Pancreas (tissue), 10 donors: Measurements from ENCODE around the gene GTPBP4. TPM values are rescaled to one million over a fixed set of nuclear protein-coding genes. Genes with fewer than 3 reads are reported as not detected.
A peak's percentile ranks its signal among the peaks of the same experiment; 100 is the strongest.

Experiments used
- ATAC-seq, 4 donors: fragments of 200-7000 bp; cut with Tn5 transposase; one replicate each; pipeline versions ENCODE4 v1.8.0 to v1.9.1; 2020; ENCODE audit warnings: mild to moderate bottlenecking in 4 of 4, moderate library complexity in 4 of 4
- DNase-seq, 6 donors: peaks; one replicate each; pipeline ENCODE4 v3.0.0-alpha.2; 2020
- FAIRE-seq: peaks from 2 replicates; lab custom pipeline; 2012; peaks lifted over from hg19 to GRCh38; lab: Jason Lieb, UNC
- H3K27ac ChIP-seq, 4 donors: fragments of 200-600 bp; sonication (generic); 1 replicate in 3 of 4; 2 replicates in 1 of 4; pipeline versions ENCODE4 v1.5.0 to v1.8.0; 2020
- H3K27me3 ChIP-seq, 4 donors: fragments of 200-600 bp; one replicate each; pipeline ENCODE4 v1.8.0; 2021
- H3K36me3 ChIP-seq, 3 donors: fragments of 200-600 bp; sonication (generic) in 1 of 3; one replicate each; pipeline versions ENCODE4 v1.5.0 to v1.8.0; 2020 to 2021
- H3K4me1 ChIP-seq, 3 donors: fragments of 200-600 bp; one replicate each; pipeline ENCODE4 v1.8.0; 2021
- H3K4me3 ChIP-seq, 4 donors: fragments of 200-600 bp; sonication (generic) in 2 of 4; one replicate each; pipeline versions ENCODE4 v1.5.0 to v1.8.0; 2020 to 2021
- H3K9me3 ChIP-seq, 4 donors: fragments of 200-600 bp; one replicate each; pipeline ENCODE4 v1.8.0; 2021
- WGBS, 2 donors: extraction: QIAGEN DNeasy Blood & Tissue Kit; methylation state at CpG; one replicate each; pipeline ENCODE4 v1.1.7; 2013; 5-methylcytosine and 5-hydroxymethylcytosine counted together
- intact Hi-C, 3 donors: fragments of 100-400 bp; cut with DNase I; formaldehyde crosslinking; loops; one replicate each; pipeline versions ENCODE4 v1.11.1 to v1.14.2; 2022
- polyA plus RNA-seq, 2 donors: library from polyadenylated mRNA; stranded (reverse); fragments of 200-250 nt; gene quantifications; one replicate each; pipeline ENCODE4 v1.2.3, GENCODE V29; 2013
- total RNA-seq, 6 donors: library from RNA; stranded (reverse); fragmentation: NEBNext Ultra II Directional in 4 of 6; extraction: Animal tissue kit (Norgen Biotek cat#: 25700) in 4 of 6; gene quantifications; one replicate each; pipeline versions ENCODE4 v1.2.1 to v1.2.4, GENCODE V29; 2021 to 2023
- TF ChIP-seq, protein P1 (sequence below), 4 donors: fragments of 200-600 bp; sonication (generic) in 3 of 4; IDR thresholded peaks; one replicate each; pipeline versions ENCODE4 v1.5.0 to v1.8.0; 2021; ENCODE audit warnings: antibody characterized with exemption in 4 of 4
- donor health status: healthy with polysubstance abuse.
- donor health status: DM: no; HTN: no; CAD: no; lungs with moderate emphysema.
- donor health status: DM: no; HTN: no; CAD: no.
- donor health status: control.
- donor health status: control.
- donor health status: Bipolar disorder and iron deficiency.
- donor health status: DM: yes; HTN: yes; CAD: no.
- donor health status: DM: no; HTN: no; CAD: no.
- donor health status: DM: no; HTN: no; CAD: no.
- donor health status: DM: yes; HTN: yes; CAD: no.

Gene GTPBP4
- total and polyA plus RNA-seq, 8 donors: 6.9 to 18.4 (median 15.8) TPM

DNA sequence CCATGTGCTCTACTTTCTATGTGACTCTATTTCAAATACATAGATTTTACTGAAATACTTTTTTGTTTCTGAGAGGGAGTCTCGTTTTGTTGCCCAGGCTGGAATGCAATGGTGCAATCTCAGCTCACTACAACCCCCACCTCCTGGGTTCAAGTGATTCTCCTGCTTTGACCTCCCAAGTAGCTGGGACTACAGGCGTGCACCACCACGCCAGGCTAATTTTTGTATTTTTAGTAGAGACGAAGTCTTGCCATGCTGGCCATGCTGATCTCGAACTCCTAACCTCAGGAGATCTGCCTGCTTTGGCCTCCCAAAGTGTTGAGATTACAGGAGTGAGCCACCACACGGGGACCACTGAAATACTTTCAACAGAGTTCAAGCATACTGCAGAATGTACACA lies 57.2 kb downstream of the GTPBP4 start:
- Histone ChIP-seq H3K4me1 (peaks cover 6 to 29% (median 10%) of the 10 kb centered on the region in 3 donors), H3K9me3 (no peaks in the 10 kb centered on the region), H3K27me3 (no peaks in the 10 kb centered on the region), H3K27ac (no peak overlapping the region), H3K4me3 (no peak overlapping the region), H3K36me3 (peaks cover 0 to 20% (median 4%) of the 10 kb centered on the region in 3 donors)
- no peak for FAIRE-seq
- intact Hi-C loops: no loop called here
- ATAC-seq: no peak
- WGBS, 2 donors: 82% methylated on average over 6 of the region's 6 CpGs
- DNase-seq: no peak
- TF ChIP-seq, protein P1, sequence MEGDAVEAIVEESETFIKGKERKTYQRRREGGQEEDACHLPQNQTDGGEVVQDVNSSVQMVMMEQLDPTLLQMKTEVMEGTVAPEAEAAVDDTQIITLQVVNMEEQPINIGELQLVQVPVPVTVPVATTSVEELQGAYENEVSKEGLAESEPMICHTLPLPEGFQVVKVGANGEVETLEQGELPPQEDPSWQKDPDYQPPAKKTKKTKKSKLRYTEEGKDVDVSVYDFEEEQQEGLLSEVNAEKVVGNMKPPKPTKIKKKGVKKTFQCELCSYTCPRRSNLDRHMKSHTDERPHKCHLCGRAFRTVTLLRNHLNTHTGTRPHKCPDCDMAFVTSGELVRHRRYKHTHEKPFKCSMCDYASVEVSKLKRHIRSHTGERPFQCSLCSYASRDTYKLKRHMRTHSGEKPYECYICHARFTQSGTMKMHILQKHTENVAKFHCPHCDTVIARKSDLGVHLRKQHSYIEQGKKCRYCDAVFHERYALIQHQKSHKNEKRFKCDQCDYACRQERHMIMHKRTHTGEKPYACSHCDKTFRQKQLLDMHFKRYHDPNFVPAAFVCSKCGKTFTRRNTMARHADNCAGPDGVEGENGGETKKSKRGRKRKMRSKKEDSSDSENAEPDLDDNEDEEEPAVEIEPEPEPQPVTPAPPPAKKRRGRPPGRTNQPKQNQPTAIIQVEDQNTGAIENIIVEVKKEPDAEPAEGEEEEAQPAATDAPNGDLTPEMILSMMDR (IDR thresholded peaks at IDR 0.05): no peak

DNA sequence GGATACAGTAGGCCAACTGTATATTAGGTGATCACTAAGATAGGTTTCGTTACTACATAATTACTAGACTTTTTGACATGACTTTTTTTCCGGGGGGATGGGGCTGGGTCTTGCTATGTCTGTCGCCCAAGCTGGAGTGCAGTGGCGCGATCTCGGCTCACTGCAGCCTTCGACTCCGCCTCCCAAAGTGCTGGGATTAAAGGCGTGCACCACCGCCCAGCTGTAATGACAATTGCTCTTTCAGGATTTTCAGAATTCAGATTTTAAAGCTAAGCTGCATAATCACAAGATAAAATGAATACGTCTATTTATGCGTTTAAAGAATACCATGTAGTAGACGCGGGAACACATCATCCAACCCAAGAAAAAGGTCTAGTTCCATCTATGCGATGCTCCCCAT lies 59.7 kb downstream of the GTPBP4 start:
- H3K36me3 ChIP-seq: peaks cover 0 to 6% (median 0%) of the 10 kb centered on the region in 3 donors
- DNase-seq (no peak), FAIRE-seq (no peak), ATAC-seq (no peak)
- peak overlapping the region; percentile 98 to 100 (median 100) for H3K27ac ChIP-seq
- H3K9me3 ChIP-seq: no peaks in the 10 kb centered on the region
- H3K4me3 ChIP-seq: peak overlapping the region; percentile 51 to 66 (median 58)
- H3K27me3 ChIP-seq: no peaks in the 10 kb centered on the region
- 3% methylated on average over 15 of the region's 15 CpGs for WGBS, 2 donors
- intact Hi-C loops: no loop called here
- TF ChIP-seq, protein P1 (IDR thresholded peaks at IDR 0.05): no peak
- H3K4me1 ChIP-seq: peaks cover 10 to 36% (median 18%) of the 10 kb centered on the region in 3 donors

DNA sequence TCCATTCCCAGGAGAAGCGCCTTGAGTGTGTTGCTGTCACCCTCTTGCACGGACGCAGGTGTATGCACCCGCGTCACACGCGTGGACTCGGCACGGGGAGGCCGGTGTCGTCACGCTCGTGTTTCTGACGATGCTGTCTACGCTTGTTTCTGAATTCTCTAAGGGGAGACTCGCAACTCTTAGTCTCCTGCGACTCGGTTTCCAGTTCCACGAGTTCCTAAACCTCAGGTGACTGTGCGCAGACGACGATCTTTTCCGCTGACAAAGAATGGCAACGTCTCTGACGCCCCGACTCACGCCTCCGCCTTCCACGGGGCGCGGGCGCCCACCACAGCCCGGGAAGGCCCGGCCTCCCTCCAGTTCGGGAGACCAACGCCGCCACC lies 60.1 kb downstream of the GTPBP4 start:
- Histone ChIP-seq H3K4me3 (peak overlapping the region; percentile 51 to 66 (median 58)), H3K4me1 (peaks cover 10 to 37% (median 18%) of the 10 kb centered on the region in 3 donors), H3K36me3 (peaks cover 0 to 4% (median 0%) of the 10 kb centered on the region in 3 donors), H3K9me3 (no peaks in the 10 kb centered on the region), H3K27me3 (no peaks in the 10 kb centered on the region), H3K27ac (peak overlapping the region; percentile 98 to 100 (median 100))
- intact Hi-C loops: no loop called here
- WGBS, 2 donors: 0% methylated on average over 37 of the region's 37 CpGs
- DNase-seq (peak in 4 of 6 donors; percentile 29 to 71 (median 51)), ATAC-seq (peak in 3 of 4 donors; percentile 0 to 24 (median 1)), FAIRE-seq (no peak)
- TF ChIP-seq, protein P1 (IDR thresholded peaks at IDR 0.05): no peak

DNA sequence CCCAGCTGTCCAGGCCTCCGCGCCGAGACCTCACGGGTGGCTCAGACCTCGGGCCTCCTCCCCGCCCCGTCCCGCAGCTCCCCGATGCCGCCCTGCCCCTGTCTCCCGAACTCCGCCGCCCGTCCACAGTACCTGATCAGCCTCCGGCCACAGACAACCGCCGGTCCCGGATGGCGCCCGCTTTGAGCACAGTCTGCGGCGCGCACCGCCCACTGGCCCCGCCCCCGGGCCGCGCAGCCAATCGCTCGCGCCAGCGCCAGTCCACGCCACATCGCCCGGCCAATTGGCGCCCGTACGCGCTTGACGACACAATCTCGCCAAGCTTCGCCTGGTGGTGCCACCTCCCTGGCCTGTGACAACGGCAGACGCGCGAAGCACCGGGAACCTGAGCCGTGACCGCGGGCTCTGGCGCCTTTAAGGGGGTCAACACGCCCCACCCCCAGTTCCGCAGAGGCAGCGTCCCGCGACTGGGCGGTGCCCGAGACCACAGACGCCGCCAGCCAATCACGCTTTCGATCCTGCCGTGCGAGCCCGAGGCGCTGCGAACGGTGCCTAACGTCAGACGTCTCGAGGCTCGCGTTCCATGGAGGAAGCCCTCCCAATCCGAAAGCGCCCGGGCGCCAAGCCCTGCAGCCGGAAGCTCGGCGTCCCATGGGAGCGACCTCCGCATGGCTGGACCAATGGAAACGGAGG lies 60.6 kb downstream of the GTPBP4 start, which contains the start of gene IDI1:
Gene IDI1, minus strand, starts transcription at position 388 of the 693 bp plus-strand sequence. Its CDS starts 116 bp downstream, at position 272.
- WGBS, 2 donors: 1% methylated on average over 77 to 83 of the region's 83 CpGs
- FAIRE-seq: no peak
- TF ChIP-seq, protein P1 (IDR thresholded peaks at IDR 0.05): no peak

More for the DNA sequence above, 60.6 kb downstream of the GTPBP4 start, which contains the start of gene IDI1:
- Histone ChIP-seq H3K36me3 (peaks cover 0 to 4% (median 0%) of the 10 kb centered on the region in 3 donors), H3K9me3 (no peaks in the 10 kb centered on the region), H3K4me3 (peak within 1 kb of the TSS; percentile 51 to 66 (median 58)), H3K4me1 (peaks cover 13 to 43% (median 18%) of the 10 kb centered on the region in 3 donors), H3K27me3 (no peaks in the 10 kb centered on the region), H3K27ac (peak within 1 kb of the TSS; percentile 98 to 100 (median 100))
- DNase-seq (peak; percentile 95 to 98 (median 97)), ATAC-seq (peak; percentile 91 to 97 (median 94))
- intact Hi-C loops: no loop called here
